GM12878 (cell line): ENCODE data around the gene OSBPL3. TPM values are rescaled to one million over a fixed set of nuclear protein-coding genes. Genes with fewer than 3 reads are reported as not detected.

ENCODE experiments used
- BCL11A ChIP-seq: IDR thresholded peaks from 2 replicates; pipeline ENCODE4 v1.6.1; 2011; ENCODE audit warnings: low read depth, low read length
- CHD2 ChIP-seq: IDR thresholded peaks from 2 replicates; pipeline ENCODE4 v1.6.1; 2011; ENCODE audit warnings: low read depth, low read length, improper control_type of control experiment, borderline replicate concordance
- CREB1 ChIP-seq: IDR thresholded peaks from 2 replicates; pipeline ENCODE4 v1.6.1; 2012; ENCODE audit warnings: low read depth, mild to moderate bottlenecking, inconsistent platforms
- EP300 ChIP-seq, 2 experiments: fragments of 150-350 bp in 1 of 2; IDR thresholded peaks; 2 replicates each; pipeline ENCODE4 v1.6.1; 2011 to 2012; ENCODE audit warnings: low read depth in 2 of 2, low read length in 2 of 2, borderline replicate concordance in 1 of 2, improper control_type of control experiment in 1 of 2, inconsistent platforms in 1 of 2; ENCODE audit not compliant: control insufficient read depth in 1 of 2
- HSF1 ChIP-seq: fragments of 150-350 bp; IDR thresholded peaks from 2 replicates; pipeline ENCODE4 v1.6.1; 2014; ENCODE audit warnings: mild to moderate bottlenecking, low read depth, low read length
- IRF3 ChIP-seq: fragments of 450-650 bp; IDR thresholded peaks from 2 replicates; pipeline ENCODE4 v1.6.1; 2014; ENCODE audit warnings: mild to moderate bottlenecking
- IRF4 ChIP-seq: IDR thresholded peaks from 2 replicates; pipeline ENCODE4 v1.6.1; 2011; ENCODE audit warnings: low read depth, low read length
- KLF5 ChIP-seq: fragments of 450-650 bp; IDR thresholded peaks from 2 replicates; pipeline ENCODE4 v1.6.1; 2014; ENCODE audit warnings: mild to moderate bottlenecking; ENCODE audit not compliant: partially characterized antibody
- MTA2 ChIP-seq: fragments of 450-650 bp; IDR thresholded peaks from 2 replicates; pipeline ENCODE4 v1.6.1; 2016; ENCODE audit warnings: low read depth, mild to moderate bottlenecking, moderate library complexity
- MYB ChIP-seq: fragments of 150-350 bp; IDR thresholded peaks from 2 replicates; pipeline ENCODE4 v1.6.1; 2014; ENCODE audit warnings: mild to moderate bottlenecking, low read depth, low read length, borderline replicate concordance
- NBN ChIP-seq: fragments of 450-650 bp; IDR thresholded peaks from 2 replicates; pipeline ENCODE4 v1.6.1; 2016
- PAX5 ChIP-seq: IDR thresholded peaks from 2 replicates; pipeline ENCODE4 v1.6.1; 2011; ENCODE audit warnings: low read depth, low read length, borderline replicate concordance
- PKNOX1 ChIP-seq: fragments of 450-650 bp; IDR thresholded peaks from 2 replicates; pipeline ENCODE4 v1.6.1; 2016; ENCODE audit warnings: mild to moderate bottlenecking
- PML ChIP-seq: IDR thresholded peaks from 2 replicates; pipeline ENCODE4 v1.6.1; 2012; ENCODE audit warnings: low read length, inconsistent platforms
- POU2F2 ChIP-seq: IDR thresholded peaks from 3 replicates; pipeline ENCODE4 v1.6.1; 2011; ENCODE audit warnings: low read depth, mild to moderate bottlenecking, low read length, borderline replicate concordance
- RELB ChIP-seq: fragments of 450-650 bp; IDR thresholded peaks from 2 replicates; pipeline ENCODE4 v1.6.1; 2017; ENCODE audit warnings: low read depth, mild to moderate bottlenecking, moderate library complexity
- RUNX3 ChIP-seq: IDR thresholded peaks from 2 replicates; pipeline ENCODE4 v1.6.1; 2012; ENCODE audit warnings: low read length, inconsistent platforms
- SIN3A ChIP-seq: IDR thresholded peaks from 2 replicates; pipeline ENCODE4 v1.6.1; 2012; ENCODE audit warnings: low read depth, low read length, improper control_type of control experiment
- SIX5 ChIP-seq: IDR thresholded peaks from 2 replicates; pipeline ENCODE4 v1.6.1; 2011; ENCODE audit warnings: mild to moderate bottlenecking, low read depth, low read length, moderate library complexity; ENCODE audit not compliant: severe bottlenecking
- SKIL ChIP-seq: fragments of 450-650 bp; IDR thresholded peaks from 2 replicates; pipeline ENCODE4 v1.6.1; 2017; ENCODE audit warnings: mild to moderate bottlenecking, low read depth, inconsistent platforms; ENCODE audit not compliant: poor library complexity, severe bottlenecking
- ZNF207 ChIP-seq: fragments of 450-650 bp; IDR thresholded peaks from 2 replicates; pipeline ENCODE4 v1.6.1; 2014; ENCODE audit warnings: antibody characterized with exemption, mild to moderate bottlenecking, borderline replicate concordance
- polyA plus RNA-seq, 11 experiments: library from polyadenylated mRNA; depleted of rRNA in 4 of 11; unstranded in 6 of 11; stranded (reverse) in 5 of 11; fragments of >200 nt; fragmentation: Nextera tagmentation in 4 of 11; fragmentation: Illumina TruSeq in 1 of 11; extraction: Ambion mirVana in 4 of 11; extraction: Trizol in 1 of 11; gene quantifications; 1 replicate in 1 of 11; 2 replicates in 10 of 11; pipeline versions ENCODE4 v1.2.1 to v1.2.3, GENCODE V29; 2011 to 2016; ENCODE audit warnings: inconsistent platforms in 2 of 11, missing spikeins in 2 of 11, low read depth in 1 of 11
- total RNA-seq, 4 experiments: library from RNA; depleted of rRNA in 3 of 4; stranded (reverse); fragments of >200 nt in 3 of 4; fragmentation: Illumina TruSeq in 1 of 4; extraction: Trizol in 1 of 4; gene quantifications; 2 replicates each; pipeline versions ENCODE4 v1.2.1 to v1.2.3, GENCODE V29; 2013 to 2021

Gene OSBPL3
- total and polyA plus RNA-seq, 10 of the 15 experiments (the other 5 are each of a cell fraction or from before 2014, with no cell fraction given) = 6.1 to 46.6 (median 27.0) TPM

- no peak for TF ChIP-seq SIX5
- no peak for TF ChIP-seq KLF5
- TF ChIP-seq SIN3A = no peak
- peak; percentile 97 for TF ChIP-seq RUNX3
- TF ChIP-seq MTA2 = peak; percentile 95
- TF ChIP-seq NBN = peak; percentile 80
- 0 out of 2 replicates have a peak, but pooled peaks have one; percentile 26 for TF ChIP-seq IRF4
- TF ChIP-seq BCL11A = peak; percentile 72
- TF ChIP-seq SKIL = peak; percentile 85
- peak; percentile 75; the same call in 1 of the 2 replicates for TF ChIP-seq CHD2
- TF ChIP-seq POU2F2 = no peak; the same call in 2 of the 3 replicates
- TF ChIP-seq MYB = no peak
- peak; percentile 56 for TF ChIP-seq CREB1
- TF ChIP-seq PML = peak; percentile 73; the same call in 1 of the 2 replicates
- TF ChIP-seq EP300 (IDR thresholded peaks at IDR 0.05; ENCODE audit: borderline replicate concordance in 1 of 2, control insufficient read depth in 1 of 2, low read depth in 2 of 2, low read length in 2 of 2) = peak; percentile 82 to 89; a peak in 2 of 4 replicates
- peak; percentile 55; the same call in 1 of the 2 replicates for TF ChIP-seq PKNOX1
- no peak for TF ChIP-seq IRF3
- TF ChIP-seq ZNF207 = peak; percentile 66; the same call in 1 of the 2 replicates
- no peak for TF ChIP-seq HSF1
- TF ChIP-seq PAX5 = peak; percentile 59; the same call in 1 of the 2 replicates
- peak; percentile 85 for TF ChIP-seq RELB
These were observed 16.8 kb downstream of the OSBPL3 start (continued) for GRCh38 chr7:24963218-24963617.
